Activated CD4-positive, alpha-beta memory T cell treated with anti-CD3 and anti-CD28 coated beads, Interleukin-2, amount 10 ng/mL, durations not matched to agents 7 days and 5 days (primary cell): ENCODE measurements around the gene ECHDC3. TPM values are rescaled to one million over a fixed set of nuclear protein-coding genes. Genes with fewer than 3 reads are reported as not detected.
"Not testable (repeated sequence)": the region's sequence is repeated elsewhere in the genome, so short reads cannot be mapped to it uniquely, and the experiment has no call there.

Experiments used
- CTCF ChIA-PET: fragments of 350-600 bp; sonication (Branson Sonifier 250); formaldehyde crosslinking; loops from one replicate; lab custom pipeline; 2021; ENCODE audit warnings: antibody characterized with exemption, inconsistent platforms; lab: Charles Lee
- POLR2A ChIA-PET: fragments of 350-600 bp; sonication (Branson Sonifier 250); formaldehyde crosslinking; loops from one replicate; lab custom pipeline; 2021; ENCODE audit warnings: antibody characterized with exemption; lab: Charles Lee
- DNase-seq: peaks from one replicate; pipeline ENCODE4 v3.0.0-alpha.2; 2020
- H3K27ac Mint-ChIP-seq: one replicate; pipeline ENCODE4 v1.8.0; 2021; ENCODE audit warnings: mild to moderate bottlenecking, mixed read lengths
- H3K27me3 Mint-ChIP-seq: one replicate; pipeline ENCODE4 v1.8.0; 2021; ENCODE audit warnings: mixed read lengths
- H3K36me3 Mint-ChIP-seq: one replicate; pipeline ENCODE4 v1.8.0; 2021; ENCODE audit warnings: low read depth, mixed read lengths
- H3K4me1 Mint-ChIP-seq: one replicate; pipeline ENCODE4 v1.8.0; 2021; ENCODE audit warnings: mixed read lengths
- H3K4me3 Mint-ChIP-seq: one replicate; pipeline ENCODE4 v1.8.0; 2021; ENCODE audit warnings: mild to moderate bottlenecking, mixed read lengths
- H3K9me3 Mint-ChIP-seq: one replicate; pipeline ENCODE4 v1.8.0; 2021; ENCODE audit warnings: mixed read lengths
- total RNA-seq, 2 experiments: library from RNA; stranded (reverse); gene quantifications; one replicate each; pipeline ENCODE4 v1.2.3, GENCODE V29; 2021

ECHDC3 gene
- total RNA-seq, 2 experiments from 2014 or later, result not detected

DNA sequence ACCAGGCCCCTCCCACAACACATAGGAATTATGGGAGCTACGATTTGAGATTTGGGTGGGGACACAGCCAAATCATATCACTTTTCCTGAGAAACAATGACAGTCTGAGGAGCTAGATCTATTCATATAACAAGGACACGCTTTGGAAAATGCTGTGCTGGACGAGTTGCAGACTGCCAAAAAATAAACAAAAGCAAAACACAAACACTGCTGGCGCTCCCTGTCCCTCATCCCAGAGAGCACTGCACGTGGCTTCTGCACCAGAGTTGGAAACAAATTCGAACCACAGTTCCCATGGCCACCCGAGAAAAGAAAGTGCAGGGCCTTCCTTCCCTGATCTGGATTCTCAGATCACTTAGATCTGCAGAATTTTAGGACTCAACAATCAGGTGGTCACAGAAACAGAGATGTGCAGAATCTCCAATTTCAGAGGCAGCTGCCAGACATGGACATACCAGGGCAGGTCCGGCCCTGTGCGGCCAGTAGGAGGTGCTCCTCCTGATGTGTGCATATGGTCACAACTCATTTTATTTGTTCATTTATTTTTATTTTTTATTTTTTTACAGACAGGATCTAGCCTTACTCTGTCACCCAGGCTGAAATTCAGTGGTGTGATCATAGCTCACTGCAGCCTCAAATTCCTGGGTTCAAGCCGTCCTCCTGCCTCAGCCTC is 35.2 kb upstream of the ECHDC3 start:
- CTCF ChIA-PET, result no interaction called here
- no peak overlapping the region for H3K27ac Mint-ChIP-seq
- peaks cover 11% of the 10 kb centered on the region for H3K4me1 Mint-ChIP-seq
- DNase-seq, result no peak
- H3K4me3 Mint-ChIP-seq, result no peak overlapping the region
- peaks cover 2% of the 10 kb centered on the region for H3K36me3 Mint-ChIP-seq
- peaks cover 68% of the 10 kb centered on the region for H3K27me3 Mint-ChIP-seq
- no peaks in the 10 kb centered on the region for H3K9me3 Mint-ChIP-seq
- POLR2A ChIA-PET, result interaction anchor here (1.1 kb wide), 1 partner anchor 10 kb away, joined by 3 read pairs; no protein-coding TSS in a partner anchor

- peaks cover 69% of the 10 kb centered on the region for H3K27me3 Mint-ChIP-seq
- H3K27ac Mint-ChIP-seq, result no peak overlapping the region
- POLR2A ChIA-PET, result interaction anchor here (1.1 kb wide), 1 partner anchor 9 kb away, joined by 3 read pairs; no protein-coding TSS in a partner anchor
- peaks cover 2% of the 10 kb centered on the region for H3K36me3 Mint-ChIP-seq
- H3K4me3 Mint-ChIP-seq, result no peak overlapping the region
- CTCF ChIA-PET, result interaction anchor here (1.3 kb wide), 1 partner anchor 50 kb away, joined by 3 read pairs; no protein-coding TSS in a partner anchor
- peaks cover 13% of the 10 kb centered on the region for H3K4me1 Mint-ChIP-seq
- DNase-seq, result no peak
- no peaks in the 10 kb centered on the region for H3K9me3 Mint-ChIP-seq
Measured at GRCh38 chr10:11707624-11708350, 34.4 kb upstream of the ECHDC3 start.

DNA sequence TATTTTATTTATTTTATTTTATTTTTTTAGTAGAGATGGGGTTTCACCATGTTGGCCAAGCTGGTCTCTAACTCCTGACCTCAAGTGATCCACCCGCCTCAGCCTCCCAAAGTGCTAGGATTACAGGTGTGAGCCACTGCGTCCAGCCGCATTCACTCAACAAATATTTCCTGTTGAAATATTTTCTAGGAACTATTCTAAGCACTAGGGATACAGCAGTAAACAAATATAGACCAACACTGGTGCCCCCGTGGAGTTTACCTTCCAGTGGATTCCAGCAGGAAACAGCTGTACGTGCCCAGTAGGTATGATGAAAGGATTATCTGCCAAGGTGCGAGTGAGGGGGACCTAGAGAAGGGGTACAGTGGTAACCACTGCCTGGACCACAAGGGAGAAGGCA is 33.4 kb upstream of the ECHDC3 start:
- CTCF ChIA-PET, result interaction anchor here (1.3 to 1.6 kb wide), 2 partner anchors 49 to 190 kb away, joined by 3 read pairs; no protein-coding TSS in a partner anchor
- H3K9me3 Mint-ChIP-seq, H3K36me3 Mint-ChIP-seq, DNase-seq, POLR2A ChIA-PET, H3K27ac Mint-ChIP-seq, H3K4me3 Mint-ChIP-seq: not testable (repeated sequence)
- peaks cover 13% of the 10 kb centered on the region for H3K4me1 Mint-ChIP-seq
- peaks cover 78% of the 10 kb centered on the region for H3K27me3 Mint-ChIP-seq

GRCh38 chr10:11712744-11713143 is 29.4 kb upstream of the ECHDC3 start:
- POLR2A ChIA-PET, result no interaction called here
- H3K4me1 Mint-ChIP-seq, result peaks cover 15% of the 10 kb centered on the region

GRCh38 chr10:11713186-11713743 is 28.9 kb upstream of the ECHDC3 start:
- DNase-seq, result no peak
- Mint-ChIP-seq H3K27ac (no peak overlapping the region), H3K9me3 (peaks cover 5% of the 10 kb centered on the region), H3K4me3 (no peak overlapping the region), H3K36me3 (no peaks in the 10 kb centered on the region), H3K27me3 (peaks cover 77% of the 10 kb centered on the region), H3K4me1 (peaks cover 18% of the 10 kb centered on the region)
- ChIA-PET CTCF (no interaction called here), POLR2A (no interaction called here)

More at GRCh38 chr10:11712744-11713143, 29.4 kb upstream of the ECHDC3 start:
- no peak for DNase-seq
- H3K27me3 Mint-ChIP-seq, result peaks cover 79% of the 10 kb centered on the region
- H3K9me3 Mint-ChIP-seq, result peaks cover 5% of the 10 kb centered on the region
- no peak overlapping the region for H3K4me3 Mint-ChIP-seq
- CTCF ChIA-PET, result no interaction called here
- H3K27ac Mint-ChIP-seq, result no peak overlapping the region
- no peaks in the 10 kb centered on the region for H3K36me3 Mint-ChIP-seq

DNA sequence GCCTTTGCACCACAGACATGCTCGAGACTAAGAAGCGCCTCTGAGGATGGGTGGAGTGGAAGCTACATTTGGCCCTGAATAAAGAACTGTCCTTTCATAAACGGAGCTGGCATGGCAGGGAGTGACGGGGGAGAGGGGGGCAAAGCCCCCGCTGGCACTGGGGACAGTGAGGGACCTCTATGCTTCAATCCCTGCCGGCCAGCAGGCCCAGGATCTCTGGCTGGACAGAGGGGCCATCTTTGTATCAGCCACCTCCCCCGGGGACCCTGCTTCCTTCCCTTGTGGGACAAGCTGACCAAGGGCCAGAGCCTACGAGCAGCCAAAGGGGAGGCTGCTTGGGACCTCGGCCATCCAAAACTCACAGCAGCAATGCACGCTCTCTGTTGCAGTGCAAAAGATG is 28.2 kb upstream of the ECHDC3 start:
- CTCF ChIA-PET, result no interaction called here
- Mint-ChIP-seq H3K4me1 (peaks cover 19% of the 10 kb centered on the region), H3K4me3 (no peak overlapping the region), H3K27me3 (peaks cover 78% of the 10 kb centered on the region), H3K27ac (no peak overlapping the region), H3K36me3 (no peaks in the 10 kb centered on the region), H3K9me3 (peaks cover 5% of the 10 kb centered on the region)
- DNase-seq, result no peak
- POLR2A ChIA-PET, result interaction anchor here (1.7 kb wide), 1 partner anchor 82 kb away, joined by 4 read pairs; no protein-coding TSS in a partner anchor

- Mint-ChIP-seq H3K4me3 (no peak overlapping the region), H3K36me3 (no peaks in the 10 kb centered on the region), H3K9me3 (peaks cover 5% of the 10 kb centered on the region), H3K27ac (no peak overlapping the region), H3K4me1 (peaks cover 19% of the 10 kb centered on the region), H3K27me3 (peaks cover 72% of the 10 kb centered on the region)
- ChIA-PET POLR2A (interaction anchor here (0.6 to 1.7 kb wide), 2 partner anchors 83 to 155 kb away, joined by 4 read pairs; no protein-coding TSS in a partner anchor), CTCF (no interaction called here)
- DNase-seq, result no peak
Measured at GRCh38 chr10:11714750-11715365, 27.3 kb upstream of the ECHDC3 start.

- Mint-ChIP-seq H3K9me3 (peaks cover 5% of the 10 kb centered on the region), H3K36me3 (no peaks in the 10 kb centered on the region), H3K4me1 (peaks cover 11% of the 10 kb centered on the region), H3K4me3 (no peak overlapping the region), H3K27ac (no peak overlapping the region), H3K27me3 (peaks cover 74% of the 10 kb centered on the region)
- ChIA-PET POLR2A (interaction anchor here (0.6 to 1.7 kb wide), 2 partner anchors 84 to 156 kb away, joined by 4 read pairs; no protein-coding TSS in a partner anchor), CTCF (no interaction called here)
- no peak for DNase-seq
Measured at GRCh38 chr10:11715815-11716494, 26.2 kb upstream of the ECHDC3 start.

GRCh38 chr10:11716686-11717085 is 25.5 kb upstream of the ECHDC3 start:
- H3K36me3 Mint-ChIP-seq, result no peaks in the 10 kb centered on the region
- CTCF ChIA-PET, result no interaction called here
- POLR2A ChIA-PET, result interaction anchor here (0.8 kb wide), 1 partner anchor 10 kb away, joined by 3 read pairs; no protein-coding TSS in a partner anchor
- peaks cover 5% of the 10 kb centered on the region for H3K9me3 Mint-ChIP-seq
- no peak overlapping the region for H3K27ac Mint-ChIP-seq
- no peak overlapping the region for H3K4me3 Mint-ChIP-seq
- no peak for DNase-seq
- peaks cover 8% of the 10 kb centered on the region for H3K4me1 Mint-ChIP-seq
- peaks cover 75% of the 10 kb centered on the region for H3K27me3 Mint-ChIP-seq

GRCh38 chr10:11719496-11720259 is 22.5 kb upstream of the ECHDC3 start:
- H3K9me3 Mint-ChIP-seq, result peaks cover 5% of the 10 kb centered on the region
- ChIA-PET POLR2A (no interaction called here), CTCF (interaction anchor here (1.3 kb wide), 1 partner anchor 38 kb away, joined by 5 read pairs; no protein-coding TSS in a partner anchor)
- H3K27ac Mint-ChIP-seq, result no peak overlapping the region
- no peaks in the 10 kb centered on the region for H3K36me3 Mint-ChIP-seq
- peaks cover 52% of the 10 kb centered on the region for H3K27me3 Mint-ChIP-seq
- DNase-seq, result no peak
- no peak overlapping the region for H3K4me3 Mint-ChIP-seq
- peaks cover 6% of the 10 kb centered on the region for H3K4me1 Mint-ChIP-seq

DNA sequence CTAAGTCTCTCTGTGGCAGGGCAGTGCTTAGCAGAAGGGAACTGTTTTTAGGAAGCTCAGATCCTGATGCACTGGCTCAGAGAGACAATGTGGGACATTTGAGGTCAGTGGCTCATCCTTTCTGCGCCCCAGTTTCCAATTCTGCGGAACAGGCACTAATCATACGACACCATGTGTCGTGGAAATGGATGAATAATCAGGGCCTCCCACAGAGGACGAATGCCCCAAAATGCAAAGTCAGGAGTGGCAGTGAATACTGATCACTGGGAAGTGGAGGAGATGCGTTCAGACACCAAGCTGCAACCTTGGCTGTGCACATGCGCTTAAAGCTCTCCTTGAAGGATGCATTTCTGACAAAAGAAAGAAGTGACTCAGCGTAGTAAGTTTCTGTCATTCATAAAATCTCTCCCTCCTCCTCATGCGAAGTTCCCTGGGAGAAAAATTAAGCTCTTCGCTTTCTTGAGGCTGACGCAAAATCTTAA is 21.9 kb upstream of the ECHDC3 start:
- peaks cover 5% of the 10 kb centered on the region for H3K9me3 Mint-ChIP-seq
- no peak for DNase-seq
- ChIA-PET POLR2A (no interaction called here), CTCF (interaction anchor here (0.6 to 1.3 kb wide), 3 partner anchors 38 to 89 kb away, joined by 3 to 5 read pairs (median 3); no protein-coding TSS in a partner anchor)
- peaks cover 50% of the 10 kb centered on the region for H3K27me3 Mint-ChIP-seq
- peaks cover 6% of the 10 kb centered on the region for H3K4me1 Mint-ChIP-seq
- H3K27ac Mint-ChIP-seq, result no peak overlapping the region
- H3K4me3 Mint-ChIP-seq, result no peak overlapping the region
- H3K36me3 Mint-ChIP-seq, result no peaks in the 10 kb centered on the region
